GM18508 (cell line): Measurements from ENCODE around the gene SPARC.
"Not testable (repeated sequence)": the region's sequence is repeated elsewhere in the genome, so short reads cannot be mapped to it uniquely, and the experiment has no call there.

Source experiments
- ATAC-seq: cut with Tn5 transposase; IDR thresholded peaks from one replicate; pipeline ENCODE4 v1.9.1; 2021; ENCODE audit warnings: moderate number of reproducible peaks; ENCODE audit not compliant: insufficient read depth, unreplicated experiment

SPARC gene

GRCh38 chr5:151680944-151681427 is 5.7 kb downstream of the SPARC start:
- no peak for ATAC-seq

GRCh38 chr5:151680156-151680505 is 6.6 kb downstream of the SPARC start:
- ATAC-seq = not testable (repeated sequence)

- no peak for ATAC-seq
These were observed 7.1 kb downstream of the SPARC start for GRCh38 chr5:151679421-151680155.

- ATAC-seq = no peak
These were observed 8.0 kb downstream of the SPARC start for GRCh38 chr5:151678713-151679112.

DNA sequence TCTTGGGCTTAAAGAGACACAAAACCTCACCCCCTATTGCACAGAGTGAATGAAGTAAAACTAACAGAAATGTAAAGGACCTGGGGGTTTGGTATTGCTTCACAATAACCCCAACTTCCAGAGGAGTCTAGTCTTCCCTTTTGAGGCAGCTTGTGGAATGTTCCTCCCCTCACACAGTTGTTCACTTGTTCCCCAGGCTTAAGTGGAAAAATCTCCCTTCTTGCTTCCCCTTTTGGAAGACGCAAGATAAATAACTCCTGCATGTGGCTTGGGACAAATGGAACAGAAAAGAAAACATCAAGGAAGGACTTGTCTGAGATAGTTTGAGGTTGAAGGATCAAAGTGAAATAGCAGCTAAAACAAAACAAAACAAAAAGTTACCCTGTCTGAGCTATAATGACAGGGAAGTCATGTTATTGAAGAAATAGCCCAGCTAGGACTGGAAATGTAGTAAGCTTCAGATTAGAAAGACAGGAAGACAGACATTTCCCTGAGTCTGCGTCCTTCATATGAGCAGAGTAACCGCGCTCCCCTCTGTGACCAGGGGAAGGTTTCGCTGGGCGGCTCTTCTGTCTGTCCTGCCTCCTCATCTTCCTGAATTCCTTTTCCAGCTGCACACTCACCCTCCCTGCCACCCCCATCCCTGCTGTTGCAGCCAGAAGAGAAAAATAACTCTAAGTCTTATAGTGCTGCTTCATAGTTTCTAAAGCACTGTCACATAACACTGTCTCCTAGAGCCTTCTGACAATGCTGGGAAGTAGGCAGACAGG is 8.8 kb downstream of the SPARC start:
- ATAC-seq = no peak

- ATAC-seq = no peak
These were observed 10.0 kb downstream of the SPARC start for GRCh38 chr5:151676719-151677118.

- no peak for ATAC-seq
These were observed 10.4 kb downstream of the SPARC start for GRCh38 chr5:151676314-151676712.

GRCh38 chr5:151675611-151676313 is 11.0 kb downstream of the SPARC start:
- no peak for ATAC-seq

GRCh38 chr5:151674626-151675610 is 11.8 kb downstream of the SPARC start:
- no peak for ATAC-seq

- no peak for ATAC-seq
These were observed 13.3 kb downstream of the SPARC start for GRCh38 chr5:151673421-151673820.

- no peak for ATAC-seq
These were observed 14.2 kb downstream of the SPARC start for GRCh38 chr5:151672516-151672915.

- no peak for ATAC-seq
These were observed 14.8 kb downstream of the SPARC start for GRCh38 chr5:151671950-151672349.

DNA sequence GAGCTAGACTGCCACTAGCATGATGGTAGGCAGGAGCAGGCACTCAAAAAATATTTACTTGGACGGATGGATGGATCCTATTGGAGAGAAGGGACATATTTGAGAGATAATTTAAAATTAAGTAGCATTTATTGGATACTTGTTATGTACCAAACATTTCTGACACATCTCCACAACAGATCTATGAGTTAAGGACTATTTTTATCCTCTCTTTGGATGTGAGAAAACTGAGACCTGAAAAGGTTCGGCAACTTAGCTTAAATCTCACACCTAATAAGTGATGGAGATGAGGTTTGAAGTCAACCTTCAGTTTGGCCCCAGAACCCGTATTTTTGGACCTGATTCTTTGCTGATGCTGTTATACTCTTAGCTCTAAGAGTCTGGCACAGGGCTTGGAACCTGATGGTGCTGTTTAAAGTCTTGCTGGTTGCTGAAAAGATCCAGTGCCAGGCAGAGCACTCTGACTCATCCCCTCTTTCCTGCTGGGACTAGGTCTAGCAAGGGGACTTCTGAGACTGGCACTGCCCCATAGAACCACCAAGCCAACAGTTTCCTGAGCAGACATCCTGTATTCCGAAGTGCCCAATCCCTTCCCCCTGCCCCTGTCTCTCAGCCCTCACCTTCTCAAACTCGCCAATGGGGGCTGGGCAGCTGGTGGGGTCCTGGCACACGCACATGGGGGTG is 15.6 kb downstream of the SPARC start:
- ATAC-seq = no peak

GRCh38 chr5:151670083-151670686 is 16.5 kb downstream of the SPARC start:
- no peak for ATAC-seq

- ATAC-seq = no peak
These were observed 19.6 kb downstream of the SPARC start for GRCh38 chr5:151667083-151667482.

GRCh38 chr5:151665613-151666012 is 21.1 kb downstream of the SPARC start:
- ATAC-seq = no peak

DNA sequence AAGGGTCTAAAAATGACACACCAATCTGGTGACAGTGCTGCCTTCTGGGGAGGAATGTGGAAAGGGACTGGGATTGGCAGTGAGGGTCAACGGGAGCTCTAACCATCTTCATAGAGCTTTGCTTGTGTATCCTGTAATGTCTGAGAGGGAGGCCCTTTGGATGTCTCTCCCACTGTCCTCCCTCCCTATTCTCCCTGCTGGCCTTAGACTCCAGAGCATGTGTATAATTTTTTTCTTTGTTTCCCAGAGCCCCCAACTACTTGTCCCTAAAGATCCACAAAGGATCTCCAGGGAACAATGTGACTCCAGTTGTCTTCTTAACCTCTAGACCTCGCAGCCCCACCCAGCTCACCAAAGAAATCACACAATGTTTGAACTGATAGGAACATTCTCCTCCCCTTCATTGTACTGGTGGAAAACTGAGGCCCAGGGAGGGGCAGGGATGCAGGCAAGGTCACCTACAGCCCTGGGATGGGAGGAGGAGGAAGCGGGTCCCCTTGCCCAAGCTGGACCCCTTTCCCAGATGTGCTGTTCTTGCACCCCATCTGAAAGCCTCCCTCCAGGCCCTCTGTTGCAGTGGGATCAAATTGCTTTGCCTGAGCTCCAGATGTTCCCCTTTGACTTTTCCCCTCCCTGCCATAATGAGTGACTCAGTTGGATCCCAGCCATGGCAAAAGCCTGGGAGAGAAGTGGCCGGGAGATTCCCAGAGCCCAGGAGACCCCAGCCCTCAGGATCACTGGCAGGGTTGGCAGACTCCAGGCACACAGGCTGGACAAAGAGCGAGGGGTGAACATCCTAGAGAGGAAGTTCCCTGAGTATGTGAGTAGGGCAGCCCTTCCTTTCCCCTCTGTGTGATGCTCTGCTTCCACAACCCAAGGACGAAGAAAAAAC is 21.8 kb downstream of the SPARC start:
- ATAC-seq = no peak
